H9 (cell line): Measurements from ENCODE around the gene MEPE. TPM values are rescaled to one million over a fixed set of nuclear protein-coding genes. Genes with fewer than 3 reads are reported as not detected.

ENCODE experiments used
- DNase-seq: peaks from one replicate; pipeline ENCODE4 v3.0.0-alpha.2; 2017
- H2AFZ ChIP-seq: one replicate; pipeline ENCODE4 v1.6.1; 2013; ENCODE audit warnings: mild to moderate bottlenecking, low read length, control low read depth, moderate library complexity
- H2AK5ac ChIP-seq: 2 replicates; pipeline ENCODE4 v1.6.1; 2013; ENCODE audit warnings: low read length, control low read depth, mixed read lengths; ENCODE audit not compliant: insufficient read length
- H2BK120ac ChIP-seq: one replicate; pipeline ENCODE4 v1.6.1; 2013; ENCODE audit warnings: low read depth, mild to moderate bottlenecking, low read length, control low read depth, inconsistent platforms; ENCODE audit not compliant: poor library complexity, severe bottlenecking
- H2BK12ac ChIP-seq: 2 replicates; pipeline ENCODE4 v1.6.1; 2013; ENCODE audit warnings: low read length, control low read depth, mixed read lengths, low read depth; ENCODE audit not compliant: insufficient read length
- H2BK15ac ChIP-seq: 2 replicates; pipeline ENCODE4 v1.6.1; 2013; ENCODE audit warnings: low read depth, low read length, control low read depth
- H2BK20ac ChIP-seq: one replicate; pipeline ENCODE4 v1.6.1; 2013; ENCODE audit warnings: low read depth, mild to moderate bottlenecking, low read length, control low read depth, inconsistent platforms; ENCODE audit not compliant: poor library complexity, severe bottlenecking
- H2BK5ac ChIP-seq: 2 replicates; pipeline ENCODE4 v1.6.1; 2013; ENCODE audit warnings: low read length, control low read depth, mixed read lengths; ENCODE audit not compliant: insufficient read length
- H3K14ac ChIP-seq: 2 replicates; pipeline ENCODE4 v1.6.1; 2013; ENCODE audit warnings: low read length, control low read depth; ENCODE audit not compliant: insufficient read depth
- H3K18ac ChIP-seq: 2 replicates; pipeline ENCODE4 v1.6.1; 2013; ENCODE audit warnings: low read depth, mild to moderate bottlenecking, mixed read lengths, low read length, control low read depth; ENCODE audit not compliant: insufficient read length
- H3K23ac ChIP-seq: 2 replicates; pipeline ENCODE4 v1.6.1; 2013; ENCODE audit warnings: low read length, control low read depth, mixed read lengths, low read depth; ENCODE audit not compliant: insufficient read length
- H3K23me2 ChIP-seq: 2 replicates; pipeline ENCODE4 v1.6.1; 2013; ENCODE audit warnings: low read depth, mild to moderate bottlenecking, mixed read lengths, low read length, control low read depth; ENCODE audit not compliant: insufficient read length, poor library complexity, severe bottlenecking
- H3K27ac ChIP-seq: 2 replicates; pipeline ENCODE4 v1.5.1; 2013; ENCODE audit warnings: low read length, control low read depth, mixed read lengths, low read depth; ENCODE audit not compliant: insufficient read length
- H3K27me3 ChIP-seq: 2 replicates; pipeline ENCODE4 v1.6.1; 2013; ENCODE audit warnings: low read length, control low read depth, inconsistent platforms; ENCODE audit not compliant: insufficient read depth
- H3K4ac ChIP-seq: 2 replicates; pipeline ENCODE4 v1.6.1; 2013; ENCODE audit warnings: low read depth, mild to moderate bottlenecking, control low read depth, inconsistent platforms, low read length, moderate library complexity
- H3K4me1 ChIP-seq: 2 replicates; pipeline ENCODE4 v1.6.1; 2013; ENCODE audit warnings: low read length, control low read depth, inconsistent platforms; ENCODE audit not compliant: insufficient read depth
- H3K4me2 ChIP-seq: 2 replicates; pipeline ENCODE4 v1.6.1; 2013; ENCODE audit warnings: low read length, control low read depth, mixed read lengths; ENCODE audit not compliant: insufficient read length, insufficient read depth
- H3K56ac ChIP-seq: 2 replicates; pipeline ENCODE4 v1.6.1; 2013; ENCODE audit warnings: low read depth, mild to moderate bottlenecking, mixed read lengths, low read length, control low read depth; ENCODE audit not compliant: insufficient read length
- H3K79me1 ChIP-seq: 2 replicates; pipeline ENCODE4 v1.6.1; 2013; ENCODE audit warnings: low read depth, mild to moderate bottlenecking, moderate library complexity, low read length, control low read depth, inconsistent platforms; ENCODE audit not compliant: insufficient read depth, poor library complexity, severe bottlenecking
- H3K79me2 ChIP-seq: 2 replicates; pipeline ENCODE4 v1.6.1; 2013; ENCODE audit warnings: low read length, control low read depth, inconsistent platforms; ENCODE audit not compliant: insufficient read depth
- H3K9ac ChIP-seq: 2 replicates; pipeline ENCODE4 v1.6.1; 2013; ENCODE audit warnings: low read length, control low read depth, mixed read lengths; ENCODE audit not compliant: insufficient read length; ENCODE audit errors: extremely low read depth
- H3K9me3 ChIP-seq: one replicate; pipeline ENCODE4 v1.6.1; 2013; ENCODE audit warnings: low read depth, low read length, inconsistent platforms; ENCODE audit not compliant: control insufficient read depth
- H3T11ph ChIP-seq: one replicate; pipeline ENCODE4 v1.6.1; 2013; ENCODE audit warnings: mild to moderate bottlenecking, low read length, control low read depth, inconsistent platforms
- H4K20me1 ChIP-seq: one replicate; pipeline ENCODE4 v1.6.1; 2013; ENCODE audit not compliant: control insufficient read depth, insufficient read length, insufficient read depth
- H4K5ac ChIP-seq: 2 replicates; pipeline ENCODE4 v1.6.1; 2013; ENCODE audit warnings: low read depth, mild to moderate bottlenecking, mixed read lengths, low read length, control low read depth; ENCODE audit not compliant: insufficient read length
- H4K8ac ChIP-seq: replicated peaks from 2 replicates; pipeline ENCODE4 v1.6.1; 2013; ENCODE audit warnings: low read length, control low read depth, mixed read lengths, low read depth; ENCODE audit not compliant: insufficient read length
- H4K91ac ChIP-seq: 2 replicates; pipeline ENCODE4 v1.6.1; 2013; ENCODE audit warnings: low read depth, mild to moderate bottlenecking, moderate library complexity, mixed read lengths, low read length, control low read depth; ENCODE audit not compliant: insufficient read length
- H3K27ac Mint-ChIP-seq, 3 experiments: 2 replicates in 2 of 3; 3 replicates in 1 of 3; pipeline ENCODE4 v1.8.0; 2020 to 2021; ENCODE audit warnings: mixed read lengths in 3 of 3, mild to moderate bottlenecking in 1 of 3, moderate library complexity in 1 of 3
- H3K27me3 Mint-ChIP-seq: 2 replicates; pipeline ENCODE4 v1.8.0; 2021; ENCODE audit warnings: low read depth, mild to moderate bottlenecking, moderate library complexity, mixed read lengths
- H3K36me3 Mint-ChIP-seq, 3 experiments: 2 replicates in 2 of 3; 3 replicates in 1 of 3; pipeline ENCODE4 v1.8.0; 2020 to 2021; ENCODE audit warnings: low read depth in 3 of 3, mixed read lengths in 3 of 3; ENCODE audit not compliant: insufficient read depth in 1 of 3
- H3K4me1 Mint-ChIP-seq, 2 experiments: 2 replicates each; pipeline ENCODE4 v1.8.0; 2020; ENCODE audit warnings: mixed read lengths in 2 of 2
- H3K4me3 Mint-ChIP-seq, 2 experiments: 2 replicates in 1 of 2; 3 replicates in 1 of 2; pipeline ENCODE4 v1.8.0; 2020 to 2021; ENCODE audit warnings: mild to moderate bottlenecking in 2 of 2, mixed read lengths in 2 of 2, moderate library complexity in 1 of 2
- H3K9me3 Mint-ChIP-seq, 2 experiments: 2 replicates in 1 of 2; 3 replicates in 1 of 2; pipeline ENCODE4 v1.8.0; 2020; ENCODE audit warnings: mild to moderate bottlenecking in 2 of 2, mixed read lengths in 2 of 2, moderate library complexity in 1 of 2
- WGBS: extraction: QIAGEN DNeasy Blood & Tissue Kit; methylation state at CpG from one replicate; pipeline ENCODE4 v1.1.7; 2013; ENCODE audit warnings: missing lambda C conversion rate, low lambda C conversion rate, mixed read lengths; ENCODE audit not compliant: insufficient read length; ENCODE audit errors: extremely low coverage; 5-methylcytosine and 5-hydroxymethylcytosine counted together
- total RNA-seq: library from RNA; stranded (reverse); gene quantifications from 2 replicates; pipeline ENCODE4 v1.2.1, GENCODE V29; 2021
- TF ChIP-seq, protein P1 (sequence below): fragments of 200-600 bp; sonication (generic); conservative IDR thresholded peaks from 3 replicates; pipeline ENCODE4 v1.8.0; 2021; ENCODE audit warnings: antibody characterized with exemption, mild to moderate bottlenecking

MEPE gene
- total RNA-seq, 1 experiment from 2014 or later, result not detected

DNA sequence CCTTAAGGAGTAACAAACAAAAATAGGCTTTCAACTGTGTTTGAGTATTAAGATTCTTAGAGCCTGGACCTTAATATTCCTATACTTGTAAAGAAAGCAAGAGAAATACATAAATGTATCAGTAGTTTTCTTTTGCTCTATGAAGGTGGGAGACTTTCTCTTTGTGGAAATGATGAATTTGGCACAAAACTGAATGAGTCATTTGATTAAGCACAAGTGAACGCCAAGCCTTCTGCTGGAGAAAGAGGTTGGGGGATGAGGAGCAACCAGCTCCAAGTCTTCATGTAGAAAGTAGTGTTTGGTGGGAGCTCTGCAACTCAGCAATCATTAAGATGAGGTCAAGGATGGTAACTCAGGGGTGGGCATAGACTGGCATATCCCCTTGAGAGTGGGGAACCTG, 49.6 kb downstream of the MEPE start:
- no peaks in the 10 kb centered on the region for H3K79me2 ChIP-seq
- WGBS, result no CpG with 5 or more reads among the region's 1 CpG
- H2BK15ac ChIP-seq, result no peak overlapping the region
- no peaks in the 10 kb centered on the region for H3K9me3 ChIP-seq
- H4K8ac ChIP-seq, result no peak overlapping the region
- H2AK5ac ChIP-seq, result no peak overlapping the region
- DNase-seq, result no peak
- Mint-ChIP-seq H3K9me3 (no peaks in the 10 kb centered on the region; a peak in 1 of 5 replicates), H3K27ac (no peak overlapping the region), H3K27me3 (no peaks in the 10 kb centered on the region; the same call in 1 of the 2 replicates), H3K36me3 (no peaks in the 10 kb centered on the region), H3K4me3 (no peak overlapping the region), H3K4me1 (peaks cover 4% of the 10 kb centered on the region in 2 experiments; a peak in 3 of 4 replicates)
- H3K23ac ChIP-seq, result no peak overlapping the region
- no peak overlapping the region for H3K27ac ChIP-seq
- H2BK5ac ChIP-seq, result no peak overlapping the region
- H3K4me2 ChIP-seq, result no peak overlapping the region
- H2BK20ac ChIP-seq, result no peak overlapping the region
- no peak overlapping the region for H2BK120ac ChIP-seq
- no peak overlapping the region for H3K9ac ChIP-seq
- H3K79me1 ChIP-seq, result no peaks in the 10 kb centered on the region
- no peak overlapping the region for H3K14ac ChIP-seq
- TF ChIP-seq, protein P1, sequence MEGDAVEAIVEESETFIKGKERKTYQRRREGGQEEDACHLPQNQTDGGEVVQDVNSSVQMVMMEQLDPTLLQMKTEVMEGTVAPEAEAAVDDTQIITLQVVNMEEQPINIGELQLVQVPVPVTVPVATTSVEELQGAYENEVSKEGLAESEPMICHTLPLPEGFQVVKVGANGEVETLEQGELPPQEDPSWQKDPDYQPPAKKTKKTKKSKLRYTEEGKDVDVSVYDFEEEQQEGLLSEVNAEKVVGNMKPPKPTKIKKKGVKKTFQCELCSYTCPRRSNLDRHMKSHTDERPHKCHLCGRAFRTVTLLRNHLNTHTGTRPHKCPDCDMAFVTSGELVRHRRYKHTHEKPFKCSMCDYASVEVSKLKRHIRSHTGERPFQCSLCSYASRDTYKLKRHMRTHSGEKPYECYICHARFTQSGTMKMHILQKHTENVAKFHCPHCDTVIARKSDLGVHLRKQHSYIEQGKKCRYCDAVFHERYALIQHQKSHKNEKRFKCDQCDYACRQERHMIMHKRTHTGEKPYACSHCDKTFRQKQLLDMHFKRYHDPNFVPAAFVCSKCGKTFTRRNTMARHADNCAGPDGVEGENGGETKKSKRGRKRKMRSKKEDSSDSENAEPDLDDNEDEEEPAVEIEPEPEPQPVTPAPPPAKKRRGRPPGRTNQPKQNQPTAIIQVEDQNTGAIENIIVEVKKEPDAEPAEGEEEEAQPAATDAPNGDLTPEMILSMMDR, result no peak
- H4K91ac ChIP-seq, result no peak overlapping the region
- H3T11ph ChIP-seq, result no peak overlapping the region
- no peak overlapping the region for H2BK12ac ChIP-seq
- no peak overlapping the region for H2AFZ ChIP-seq
- no peak overlapping the region for H4K5ac ChIP-seq
- no peaks in the 10 kb centered on the region for H4K20me1 ChIP-seq
- no peak overlapping the region for H3K4ac ChIP-seq
- peaks cover 3% of the 10 kb centered on the region; the same call in 1 of the 2 replicates for H3K4me1 ChIP-seq
- no peak overlapping the region for H3K56ac ChIP-seq
- no peak overlapping the region for H3K18ac ChIP-seq
- H3K27me3 ChIP-seq, result no peaks in the 10 kb centered on the region
- no peaks in the 10 kb centered on the region for H3K23me2 ChIP-seq
